HepG2 (cell line): Measurements from ENCODE around the gene TBRG4. TPM values are rescaled to one million over a fixed set of nuclear protein-coding genes. Genes with fewer than 3 reads are reported as not detected.

Experiments
- ATAC-seq: fragments of 200-7000 bp; cut with Tn5 transposase; 3 replicates; pipeline ENCODE4 v1.9.1; 2020; ENCODE audit warnings: mild to moderate bottlenecking, moderate library complexity
- BruUV-seq: library from RNA; stranded (reverse); fragments of 400-500 nt; replicated peaks from 2 replicates; lab custom pipeline; 2021; lab: Mats Ljungman, UMichigan
- CTCF ChIA-PET: fragments of 300-600 bp; formaldehyde crosslinking; extraction: SDS; loops from one replicate; lab custom pipeline; 2021; ENCODE audit warnings: low total read pairs, inconsistent platforms, low intra/inter-chr PET ratio; lab: Yijun Ruan, JAX
- POLR2A ChIA-PET: fragments of 350-600 bp; sonication (Branson Sonifier 250); formaldehyde crosslinking; loops from one replicate; lab custom pipeline; 2020; ENCODE audit warnings: antibody characterized with exemption, inconsistent platforms; lab: Yijun Ruan, JAX
- DNase-seq: peaks from one replicate; pipeline ENCODE4 v3.0.0-alpha.2; 2015; ENCODE audit warnings: low spot score
- FAIRE-seq: peaks from 3 replicates; lab custom pipeline; 2011; peaks lifted over from hg19 to GRCh38; lab: Jason Lieb, UNC
- H2AFZ ChIP-seq: one replicate; pipeline ENCODE4 v1.6.1; 2011; ENCODE audit warnings: low read length, inconsistent platforms
- H3K27ac ChIP-seq: fragments of 300-600 bp; 3 replicates; pipeline ENCODE4 v1.8.0; 2011; ENCODE audit warnings: mixed run types, mild to moderate bottlenecking, mixed read lengths, low read length, inconsistent platforms; ENCODE audit not compliant: insufficient read depth; ENCODE audit errors: extremely low read length
- H3K27me3 ChIP-seq, 2 experiments: fragments of 200-600 bp in 1 of 2; 2 replicates in 1 of 2; 3 replicates in 1 of 2; pipeline versions ENCODE4 v1.6.0 to v1.8.0; 2011; ENCODE audit warnings: low read length in 2 of 2, mild to moderate bottlenecking in 2 of 2, moderate library complexity in 2 of 2, inconsistent platforms in 1 of 2; ENCODE audit not compliant: insufficient read depth in 2 of 2, control insufficient read depth in 1 of 2
- H3K36me3 ChIP-seq, 2 experiments: fragments of 200-600 bp in 1 of 2; replicated peaks in 1 of 2; 2 replicates in 1 of 2; 3 replicates in 1 of 2; pipeline versions ENCODE4 v1.5.1 to v1.8.0; 2011; ENCODE audit warnings: low read length in 2 of 2, inconsistent platforms in 1 of 2; ENCODE audit not compliant: insufficient read depth in 2 of 2, control insufficient read depth in 1 of 2
- H3K4me1 ChIP-seq: 2 replicates; pipeline ENCODE4 v1.5.1; 2012; ENCODE audit warnings: low read length, inconsistent platforms; ENCODE audit not compliant: insufficient read depth
- H3K4me2 ChIP-seq: 2 replicates; pipeline ENCODE4 v1.6.0; 2011; ENCODE audit warnings: low read depth, low read length, inconsistent platforms
- H3K4me3 ChIP-seq, 3 experiments: fragments of 200-600 bp in 1 of 3; sonication (generic), shearing (Covaris generic) in 1 of 3; replicated peaks in 1 of 3; 2 replicates each; pipeline ENCODE4 v1.5.1; 2011 to 2016; ENCODE audit warnings: low read length in 3 of 3, inconsistent platforms in 2 of 3, low read depth in 2 of 3, mild to moderate bottlenecking in 2 of 3, control low read depth in 1 of 3, mixed read lengths in 1 of 3; ENCODE audit not compliant: insufficient read depth in 1 of 3
- H3K79me2 ChIP-seq: one replicate; pipeline ENCODE4 v1.6.1; 2011; ENCODE audit warnings: low read length, inconsistent platforms; ENCODE audit not compliant: insufficient read depth
- H3K9ac ChIP-seq: 2 replicates; pipeline ENCODE4 v1.6.0; 2011; ENCODE audit warnings: mild to moderate bottlenecking, low read depth, low read length, inconsistent platforms; ENCODE audit not compliant: insufficient read depth
- H3K9me3 ChIP-seq: 2 replicates; pipeline ENCODE4 v1.5.1; 2012; ENCODE audit warnings: mild to moderate bottlenecking, low read length
- H4K20me1 ChIP-seq: 2 replicates; pipeline ENCODE4 v1.6.0; 2011; ENCODE audit warnings: inconsistent platforms, mild to moderate bottlenecking, low read length, moderate library complexity; ENCODE audit not compliant: insufficient read depth
- ETV5 ChIP-seq: IDR thresholded peaks from 2 replicates; pipeline ENCODE4 v1.6.1; 2018; ENCODE audit warnings: missing biosample characterization, missing genetic modification reagents, inconsistent platforms, borderline replicate concordance
- ISX ChIP-seq: sonication (generic); formaldehyde crosslinking; conservative IDR thresholded peaks from 2 replicates; pipeline ENCODE4 v1.5.0; 2020; ENCODE audit warnings: missing genetic modification reagents
- KLF11 ChIP-seq: IDR thresholded peaks from 2 replicates; pipeline ENCODE4 v1.6.1; 2016; ENCODE audit warnings: missing compliant biosample characterization
- MLLT10 ChIP-seq: sonication (generic); formaldehyde crosslinking; IDR thresholded peaks from 2 replicates; pipeline ENCODE4 v1.4.0; 2020; ENCODE audit warnings: missing genetic modification reagents
- ZNF124 ChIP-seq: sonication (generic); formaldehyde crosslinking; IDR thresholded peaks from 2 replicates; pipeline ENCODE4 v1.4.0; 2020; ENCODE audit warnings: missing genetic modification reagents
- ZNF24 ChIP-seq: fragments of 450-650 bp; IDR thresholded peaks from 2 replicates; pipeline ENCODE4 v1.6.1; 2017; ENCODE audit warnings: antibody characterized with exemption, mild to moderate bottlenecking
- WGBS: methylation state at CpG from one replicate; pipeline ENCODE4 v1.1.6; 2017; ENCODE audit warnings: low lambda C conversion rate; 5-methylcytosine and 5-hydroxymethylcytosine counted together
- in situ Hi-C: cut with HindIII; loops from 2 replicates; pipeline ENCODE4 v1.10.0; 2017; ENCODE audit warnings: low pct_unique_long_range_greater_than_20kb; ENCODE audit not compliant: extremely low pct_ligation_motif_present
- intact Hi-C: fragments of 100-400 bp; cut with micrococcal nuclease; formaldehyde crosslinking; loops from one replicate; pipeline ENCODE4 v1.10.0; 2022; ENCODE audit not compliant: unreplicated experiment
- polyA plus RNA-seq, 8 experiments: library from polyadenylated mRNA; depleted of rRNA in 3 of 8; stranded (reverse) in 7 of 8; unstranded in 1 of 8; fragments of >200 nt; fragmentation: Illumina TruSeq in 4 of 8; extraction: Trizol in 4 of 8; gene quantifications; 2 replicates each; pipeline versions ENCODE4 v1.2.1 to v1.2.3, GENCODE V29; 2011 to 2016; ENCODE audit warnings: low read depth in 4 of 8, missing spikeins in 1 of 8, mixed read lengths in 1 of 8; ENCODE audit not compliant: insufficient read depth in 1 of 8
- total RNA-seq, 5 experiments: library from RNA; depleted of rRNA; stranded (reverse); fragments of >200 nt; fragmentation: Illumina TruSeq; extraction: Trizol; gene quantifications; 2 replicates each; pipeline ENCODE4 v1.2.3, GENCODE V29; 2016; ENCODE audit warnings: low read depth in 1 of 5
- TF ChIP-seq, protein P1 (sequence below): sonication (generic); formaldehyde crosslinking; IDR thresholded peaks from 2 replicates; pipeline ENCODE4 v1.4.0; 2020; ENCODE audit warnings: missing genetic modification reagents, borderline replicate concordance
- TF ChIP-seq, protein P2 (sequence below): IDR thresholded peaks from 2 replicates; pipeline ENCODE4 v1.6.1; 2016; ENCODE audit warnings: low read depth, missing genetic modification reagents, missing compliant biosample characterization

Gene TBRG4
- total and polyA plus RNA-seq, 2 of the 13 experiments (the other 11 are each of a cell fraction or from before 2014, with no cell fraction given), result 87.8 to 107 TPM

DNA sequence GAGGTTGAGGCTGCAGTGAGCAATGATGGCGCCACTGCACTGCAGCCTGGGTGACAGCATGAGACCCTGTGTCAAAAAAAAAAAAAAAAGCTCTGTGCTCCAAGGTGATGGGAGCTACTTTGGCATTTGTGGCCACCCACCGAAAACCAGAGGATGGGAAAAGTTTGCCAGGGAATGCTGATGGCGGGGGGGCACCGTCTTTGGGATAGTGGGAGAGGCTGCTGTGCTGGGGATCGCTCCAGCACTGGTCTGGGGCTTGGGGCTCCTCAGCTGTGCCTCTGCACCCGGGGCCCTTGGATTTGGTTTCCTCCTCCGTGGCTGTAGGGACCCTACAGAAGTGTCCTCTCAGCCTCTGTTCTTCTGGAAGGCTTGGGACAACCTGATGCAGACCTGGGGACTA lies 34.4 kb upstream of the TBRG4 start:
- Histone ChIP-seq H3K4me1 (no peaks in the 10 kb centered on the region), H3K27me3 (peaks cover 4 to 37% of the 10 kb centered on the region in 2 experiments; a peak in 3 of 5 replicates), H3K4me3 (no peak overlapping the region), H3K9ac (no peak overlapping the region), H2AFZ (no peak overlapping the region), H3K4me2 (no peak overlapping the region), H3K79me2 (no peaks in the 10 kb centered on the region), H3K36me3 (no peaks in the 10 kb centered on the region)
- ChIA-PET POLR2A (no interaction called here), CTCF (no interaction called here)
- FAIRE-seq (no peak), DNase-seq (no peak)
- in situ Hi-C loops, result no loop called here
- BruUV-seq, result no TSS peak
- intact Hi-C loops, result no loop called here
- TF ChIP-seq KLF11 (CRISPR knock-in tag), result no peak
- no peak for TF ChIP-seq ZNF124 (CRISPR knock-in tag)
- TF ChIP-seq, protein P1, sequence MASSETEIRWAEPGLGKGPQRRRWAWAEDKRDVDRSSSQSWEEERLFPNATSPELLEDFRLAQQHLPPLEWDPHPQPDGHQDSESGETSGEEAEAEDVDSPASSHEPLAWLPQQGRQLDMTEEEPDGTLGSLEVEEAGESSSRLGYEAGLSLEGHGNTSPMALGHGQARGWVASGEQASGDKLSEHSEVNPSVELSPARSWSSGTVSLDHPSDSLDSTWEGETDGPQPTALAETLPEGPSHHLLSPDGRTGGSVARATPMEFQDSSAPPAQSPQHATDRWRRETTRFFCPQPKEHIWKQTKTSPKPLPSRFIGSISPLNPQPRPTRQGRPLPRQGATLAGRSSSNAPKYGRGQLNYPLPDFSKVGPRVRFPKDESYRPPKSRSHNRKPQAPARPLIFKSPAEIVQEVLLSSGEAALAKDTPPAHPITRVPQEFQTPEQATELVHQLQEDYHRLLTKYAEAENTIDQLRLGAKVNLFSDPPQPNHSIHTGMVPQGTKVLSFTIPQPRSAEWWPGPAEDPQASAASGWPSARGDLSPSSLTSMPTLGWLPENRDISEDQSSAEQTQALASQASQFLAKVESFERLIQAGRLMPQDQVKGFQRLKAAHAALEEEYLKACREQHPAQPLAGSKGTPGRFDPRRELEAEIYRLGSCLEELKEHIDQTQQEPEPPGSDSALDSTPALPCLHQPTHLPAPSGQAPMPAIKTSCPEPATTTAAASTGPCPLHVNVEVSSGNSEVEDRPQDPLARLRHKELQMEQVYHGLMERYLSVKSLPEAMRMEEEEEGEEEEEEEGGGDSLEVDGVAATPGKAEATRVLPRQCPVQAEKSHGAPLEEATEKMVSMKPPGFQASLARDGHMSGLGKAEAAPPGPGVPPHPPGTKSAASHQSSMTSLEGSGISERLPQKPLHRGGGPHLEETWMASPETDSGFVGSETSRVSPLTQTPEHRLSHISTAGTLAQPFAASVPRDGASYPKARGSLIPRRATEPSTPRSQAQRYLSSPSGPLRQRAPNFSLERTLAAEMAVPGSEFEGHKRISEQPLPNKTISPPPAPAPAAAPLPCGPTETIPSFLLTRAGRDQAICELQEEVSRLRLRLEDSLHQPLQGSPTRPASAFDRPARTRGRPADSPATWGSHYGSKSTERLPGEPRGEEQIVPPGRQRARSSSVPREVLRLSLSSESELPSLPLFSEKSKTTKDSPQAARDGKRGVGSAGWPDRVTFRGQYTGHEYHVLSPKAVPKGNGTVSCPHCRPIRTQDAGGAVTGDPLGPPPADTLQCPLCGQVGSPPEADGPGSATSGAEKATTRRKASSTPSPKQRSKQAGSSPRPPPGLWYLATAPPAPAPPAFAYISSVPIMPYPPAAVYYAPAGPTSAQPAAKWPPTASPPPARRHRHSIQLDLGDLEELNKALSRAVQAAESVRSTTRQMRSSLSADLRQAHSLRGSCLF, result no peak
- TF ChIP-seq ISX (CRISPR knock-in tag), result no peak
- TF ChIP-seq, protein P2, sequence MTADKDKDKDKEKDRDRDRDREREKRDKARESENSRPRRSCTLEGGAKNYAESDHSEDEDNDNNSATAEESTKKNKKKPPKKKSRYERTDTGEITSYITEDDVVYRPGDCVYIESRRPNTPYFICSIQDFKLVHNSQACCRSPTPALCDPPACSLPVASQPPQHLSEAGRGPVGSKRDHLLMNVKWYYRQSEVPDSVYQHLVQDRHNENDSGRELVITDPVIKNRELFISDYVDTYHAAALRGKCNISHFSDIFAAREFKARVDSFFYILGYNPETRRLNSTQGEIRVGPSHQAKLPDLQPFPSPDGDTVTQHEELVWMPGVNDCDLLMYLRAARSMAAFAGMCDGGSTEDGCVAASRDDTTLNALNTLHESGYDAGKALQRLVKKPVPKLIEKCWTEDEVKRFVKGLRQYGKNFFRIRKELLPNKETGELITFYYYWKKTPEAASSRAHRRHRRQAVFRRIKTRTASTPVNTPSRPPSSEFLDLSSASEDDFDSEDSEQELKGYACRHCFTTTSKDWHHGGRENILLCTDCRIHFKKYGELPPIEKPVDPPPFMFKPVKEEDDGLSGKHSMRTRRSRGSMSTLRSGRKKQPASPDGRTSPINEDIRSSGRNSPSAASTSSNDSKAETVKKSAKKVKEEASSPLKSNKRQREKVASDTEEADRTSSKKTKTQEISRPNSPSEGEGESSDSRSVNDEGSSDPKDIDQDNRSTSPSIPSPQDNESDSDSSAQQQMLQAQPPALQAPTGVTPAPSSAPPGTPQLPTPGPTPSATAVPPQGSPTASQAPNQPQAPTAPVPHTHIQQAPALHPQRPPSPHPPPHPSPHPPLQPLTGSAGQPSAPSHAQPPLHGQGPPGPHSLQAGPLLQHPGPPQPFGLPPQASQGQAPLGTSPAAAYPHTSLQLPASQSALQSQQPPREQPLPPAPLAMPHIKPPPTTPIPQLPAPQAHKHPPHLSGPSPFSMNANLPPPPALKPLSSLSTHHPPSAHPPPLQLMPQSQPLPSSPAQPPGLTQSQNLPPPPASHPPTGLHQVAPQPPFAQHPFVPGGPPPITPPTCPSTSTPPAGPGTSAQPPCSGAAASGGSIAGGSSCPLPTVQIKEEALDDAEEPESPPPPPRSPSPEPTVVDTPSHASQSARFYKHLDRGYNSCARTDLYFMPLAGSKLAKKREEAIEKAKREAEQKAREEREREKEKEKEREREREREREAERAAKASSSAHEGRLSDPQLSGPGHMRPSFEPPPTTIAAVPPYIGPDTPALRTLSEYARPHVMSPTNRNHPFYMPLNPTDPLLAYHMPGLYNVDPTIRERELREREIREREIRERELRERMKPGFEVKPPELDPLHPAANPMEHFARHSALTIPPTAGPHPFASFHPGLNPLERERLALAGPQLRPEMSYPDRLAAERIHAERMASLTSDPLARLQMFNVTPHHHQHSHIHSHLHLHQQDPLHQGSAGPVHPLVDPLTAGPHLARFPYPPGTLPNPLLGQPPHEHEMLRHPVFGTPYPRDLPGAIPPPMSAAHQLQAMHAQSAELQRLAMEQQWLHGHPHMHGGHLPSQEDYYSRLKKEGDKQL (CRISPR knock-in tag), result no peak
- TF ChIP-seq ETV5 (CRISPR knock-in tag), result no peak
- no peak for TF ChIP-seq MLLT10
- no peak for TF ChIP-seq ZNF24
- TF ChIP-seq, all 625 proteins: peak for 0
- no peak for ATAC-seq
- Histone ChIP-seq H4K20me1 (no peaks in the 10 kb centered on the region), H3K27ac (no peak overlapping the region), H3K9me3 (no peaks in the 10 kb centered on the region)
- WGBS, result 46% methylated on average over 5 of the region's 7 CpGs
